Esophagus muscularis mucosa (tissue), 4 donors: Measurements from ENCODE around the gene IQGAP2. TPM values are rescaled to one million over a fixed set of nuclear protein-coding genes. Genes with fewer than 3 reads are reported as not detected.

Experiments
- DNase-seq: peaks from one replicate; pipeline ENCODE4 v3.0.0-alpha.2; 2017; ENCODE audit errors: extremely low spot score
- H3K27ac ChIP-seq, 4 donors: fragments of 200-600 bp; sonication (generic); replicated peaks in 1 of 4; 1 replicate in 3 of 4; 2 replicates in 1 of 4; pipeline ENCODE4 v1.5.1; 2016 to 2019; ENCODE audit warnings: mild to moderate bottlenecking in 1 of 4
- H3K27me3 ChIP-seq, 4 donors: fragments of 200-600 bp; sonication (generic); one replicate each; pipeline versions ENCODE4 v1.5.1 to v1.6.0; 2016 to 2019
- H3K36me3 ChIP-seq, 4 donors: fragments of 200-600 bp; sonication (generic); one replicate each; pipeline ENCODE4 v1.5.1; 2016 to 2019
- H3K4me1 ChIP-seq, 4 donors: fragments of 200-600 bp; sonication (generic); one replicate each; pipeline ENCODE4 v1.5.1; 2016 to 2019
- H3K4me3 ChIP-seq, 4 donors: fragments of 200-600 bp; sonication (generic); 1 replicate in 2 of 4; 2 replicates in 2 of 4; pipeline ENCODE4 v1.5.1; 2016 to 2019; ENCODE audit warnings: mild to moderate bottlenecking in 4 of 4, moderate library complexity in 1 of 4
- H3K9me3 ChIP-seq, 4 donors: fragments of 200-600 bp; sonication (generic); 1 replicate in 3 of 4; 2 replicates in 1 of 4; pipeline ENCODE4 v1.5.1; 2016 to 2019
- CTCF ChIP-seq, 3 experiments: fragments of 200-600 bp in 2 of 3; fragments of 450-650 bp in 1 of 3; sonication (generic) in 2 of 3; IDR thresholded peaks; one replicate each; pipeline ENCODE4 v1.5.1; 2017 to 2019; ENCODE audit warnings: antibody characterized with exemption in 3 of 3, mild to moderate bottlenecking in 2 of 3, moderate library complexity in 1 of 3
- EP300 ChIP-seq: sonication (generic); formaldehyde crosslinking; IDR thresholded peaks from one replicate; pipeline ENCODE4 v1.6.1; 2017; ENCODE audit warnings: antibody characterized with exemption
- POLR2A ChIP-seq: fragments of 450-650 bp; IDR thresholded peaks from one replicate; pipeline ENCODE4 v1.6.1; 2017; ENCODE audit warnings: antibody characterized with exemption, moderate library complexity, mild to moderate bottlenecking, low read depth
- POLR2AphosphoS5 ChIP-seq, 2 donors: sonication (generic); formaldehyde crosslinking; IDR thresholded peaks; one replicate each; pipeline ENCODE4 v1.6.1; 2017; ENCODE audit warnings: antibody characterized with exemption in 2 of 2
- WGBS: methylation state at CpG from one replicate; pipeline ENCODE4 v1.1.5; 2018; 5-methylcytosine and 5-hydroxymethylcytosine counted together
- intact Hi-C: fragments of 100-400 bp; cut with DNase I; formaldehyde crosslinking; loops from one replicate; pipeline ENCODE4 v1.15.1; 2023
- total RNA-seq, 4 donors: library from RNA; depleted of rRNA; stranded (reverse); fragments of >200 nt; gene quantifications; one replicate each; pipeline versions ENCODE4 v1.1.0 to v1.2.1, GENCODE V29; 2016

The IQGAP2 gene
- total RNA-seq, 4 donors from 2014 or later: 14.9 to 30.7 (median 20.8) TPM

- H3K4me1 ChIP-seq: no peaks in the 10 kb centered on the region
- no peaks in the 10 kb centered on the region for H3K9me3 ChIP-seq
- no peak overlapping the region for H3K27ac ChIP-seq
- no peak overlapping the region for H3K4me3 ChIP-seq
- TF ChIP-seq CTCF (IDR thresholded peaks at IDR 0.05): no peak
- no peak for TF ChIP-seq EP300
- no peak for TF ChIP-seq POLR2A
- TF ChIP-seq POLR2AphosphoS5 (IDR thresholded peaks at IDR 0.05): no peak
- WGBS: 69% methylated on average over 3 of the region's 3 CpGs
- no peaks in the 10 kb centered on the region for H3K27me3 ChIP-seq
- no peak for DNase-seq
- intact Hi-C loops: no loop called here
- no peaks in the 10 kb centered on the region for H3K36me3 ChIP-seq
Measured at GRCh38 chr5:76663573-76663972, 260.5 kb downstream of the IQGAP2 start.

DNA sequence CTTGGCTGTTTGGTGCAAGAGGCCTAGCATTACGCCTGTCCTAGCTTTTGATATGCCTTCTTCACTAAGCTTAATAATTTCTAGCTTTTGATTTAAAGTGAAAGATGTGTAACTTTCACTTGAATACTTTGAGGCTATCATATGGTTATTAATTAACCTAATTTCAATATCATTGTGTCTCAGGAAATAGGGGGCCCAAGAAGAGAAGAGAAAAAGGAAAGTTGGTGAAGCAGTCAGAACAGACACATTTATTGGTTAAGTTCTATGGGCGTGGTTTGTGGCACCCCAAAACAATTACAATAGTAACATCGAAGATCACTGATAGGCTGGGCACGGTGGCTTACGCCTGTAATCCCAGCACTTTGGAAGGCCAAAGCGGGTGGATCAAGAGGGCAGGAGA lies 261.0 kb downstream of the IQGAP2 start:
- Histone ChIP-seq H3K9me3 (no peaks in the 10 kb centered on the region), H3K27me3 (no peaks in the 10 kb centered on the region), H3K36me3 (no peaks in the 10 kb centered on the region), H3K4me1 (no peaks in the 10 kb centered on the region), H3K4me3 (no peak overlapping the region), H3K27ac (no peak overlapping the region)
- DNase-seq: no peak
- no peak for TF ChIP-seq POLR2A
- TF ChIP-seq POLR2AphosphoS5 (IDR thresholded peaks at IDR 0.05): no peak
- 94% methylated on average over 6 of the region's 6 CpGs for WGBS
- intact Hi-C loops: no loop called here

DNA sequence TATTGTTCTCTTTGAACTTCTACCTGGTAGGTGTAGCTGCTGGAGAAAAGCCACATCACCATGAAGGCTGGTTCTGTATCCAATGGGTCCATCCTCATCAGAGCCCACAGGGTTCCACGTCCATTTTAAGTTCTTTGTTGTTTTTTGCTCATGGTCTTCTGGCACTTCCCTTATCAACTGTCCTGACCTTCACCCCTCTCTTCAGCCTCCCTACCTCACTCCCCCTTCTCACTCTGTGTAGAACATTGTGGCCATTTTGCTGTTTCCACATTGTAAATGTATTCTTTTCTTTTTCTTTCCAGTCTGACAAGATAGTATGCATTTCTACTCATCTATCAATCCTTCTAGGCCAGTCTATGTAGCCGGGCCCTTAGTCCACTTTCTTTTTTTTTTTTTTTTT lies 264.4 kb downstream of the IQGAP2 start:
- no peaks in the 10 kb centered on the region for H3K36me3 ChIP-seq
- intact Hi-C loops: no loop called here
- H3K27me3 ChIP-seq: no peaks in the 10 kb centered on the region

GRCh38 chr5:76669245-76669644 lies 266.2 kb downstream of the IQGAP2 start:
- intact Hi-C loops: no loop called here
- Histone ChIP-seq H3K4me3 (no peak overlapping the region), H3K36me3 (no peaks in the 10 kb centered on the region), H3K27me3 (no peaks in the 10 kb centered on the region), H3K9me3 (no peaks in the 10 kb centered on the region), H3K27ac (no peak overlapping the region), H3K4me1 (no peaks in the 10 kb centered on the region)
- 96% methylated on average over 5 of the region's 5 CpGs for WGBS
- no peak for DNase-seq
- TF ChIP-seq POLR2A (no peak), EP300 (no peak), CTCF (IDR thresholded peaks at IDR 0.05) (no peak), POLR2AphosphoS5 (IDR thresholded peaks at IDR 0.05) (no peak)

More for the DNA sequence above, 264.4 kb downstream of the IQGAP2 start:
- Histone ChIP-seq H3K4me1 (no peaks in the 10 kb centered on the region), H3K4me3 (no peak overlapping the region), H3K9me3 (no peaks in the 10 kb centered on the region), H3K27ac (no peak overlapping the region)
- no peak for DNase-seq
- TF ChIP-seq CTCF (IDR thresholded peaks at IDR 0.05): no peak
- no peak for TF ChIP-seq EP300
- no peak for TF ChIP-seq POLR2A
- TF ChIP-seq POLR2AphosphoS5 (IDR thresholded peaks at IDR 0.05): no peak
- 86% methylated on average over 2 of the region's 2 CpGs for WGBS

DNA sequence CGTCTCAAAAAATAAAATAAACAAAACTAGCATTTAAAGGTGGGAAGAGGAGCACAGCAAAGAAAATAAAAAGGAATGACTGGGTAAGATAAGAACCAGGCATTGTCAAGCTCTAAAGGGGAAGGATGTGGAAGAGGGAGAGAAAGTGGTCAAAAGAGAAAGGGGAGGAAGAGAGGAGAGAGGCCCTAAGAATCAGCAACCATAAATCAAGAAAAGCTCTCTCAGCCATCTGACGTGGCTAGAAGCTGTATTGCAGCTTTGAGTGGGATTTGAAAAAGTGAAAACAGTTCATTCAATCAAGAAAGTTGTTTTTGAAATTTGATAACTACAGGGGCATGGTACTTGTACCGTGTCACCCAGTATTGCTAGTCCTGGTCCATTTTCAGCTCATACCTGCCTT lies 267.4 kb downstream of the IQGAP2 start:
- Histone ChIP-seq H3K27ac (no peak overlapping the region), H3K4me1 (no peaks in the 10 kb centered on the region), H3K36me3 (no peaks in the 10 kb centered on the region), H3K9me3 (no peaks in the 10 kb centered on the region), H3K27me3 (no peaks in the 10 kb centered on the region), H3K4me3 (no peak overlapping the region)
- intact Hi-C loops: no loop called here
- no peak for DNase-seq
- WGBS: 76% methylated on average over 3 of the region's 3 CpGs
- TF ChIP-seq POLR2A: no peak

DNA sequence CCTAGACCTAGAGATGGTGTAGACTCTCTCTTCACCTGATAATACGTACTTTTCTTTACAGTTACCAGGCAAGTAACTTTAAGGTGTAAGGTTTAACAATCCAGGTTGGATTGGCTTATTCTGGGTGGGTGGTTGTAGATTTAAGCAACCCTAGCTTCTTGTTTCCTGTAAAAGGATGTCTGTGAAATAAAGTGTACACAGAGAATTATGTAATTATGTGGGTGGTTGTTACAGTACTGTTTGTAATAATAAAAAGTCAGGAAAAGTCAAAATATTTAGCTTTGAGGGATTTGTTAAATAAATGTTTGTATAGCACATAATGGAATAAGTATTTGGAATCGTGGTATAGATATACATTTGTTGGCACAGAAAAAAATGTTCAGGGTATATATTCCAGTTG lies 269.2 kb downstream of the IQGAP2 start:
- WGBS: 61% methylated on average over 2 of the region's 2 CpGs
- Histone ChIP-seq H3K4me1 (no peaks in the 10 kb centered on the region), H3K27me3 (no peaks in the 10 kb centered on the region), H3K4me3 (no peak overlapping the region), H3K27ac (no peak overlapping the region), H3K36me3 (no peaks in the 10 kb centered on the region), H3K9me3 (no peaks in the 10 kb centered on the region)
- no peak for DNase-seq
- no peak for TF ChIP-seq POLR2AphosphoS5 (IDR thresholded peaks at IDR 0.05)
- no peak for TF ChIP-seq EP300
- no peak for TF ChIP-seq CTCF (IDR thresholded peaks at IDR 0.05)
- TF ChIP-seq POLR2A: no peak
- intact Hi-C loops: no loop called here
